Adrenal gland (tissue), 12 donors: ENCODE data around the gene ZBTB7C. TPM values are rescaled to one million over a fixed set of nuclear protein-coding genes. Genes with fewer than 3 reads are reported as not detected.

Experiments used
- DNase-seq, 7 donors: peaks; one replicate each; pipeline ENCODE4 v3.0.0-alpha.2; 2019 to 2020
- H3K27ac ChIP-seq, 5 donors: fragments of 200-600 bp; sonication (generic) in 4 of 5; 1 replicate in 3 of 5; 2 replicates in 2 of 5; pipeline versions ENCODE4 v1.5.1 to v1.8.0; 2016 to 2020; ENCODE audit warnings: mild to moderate bottlenecking in 1 of 5
- H3K27me3 ChIP-seq: fragments of 200-600 bp; 2 replicates; pipeline ENCODE4 v1.8.0; 2021
- H3K36me3 ChIP-seq, 2 donors: fragments of 200-600 bp; replicated peaks in 1 of 2; 1 replicate in 1 of 2; 2 replicates in 1 of 2; pipeline versions ENCODE4 v1.5.1 to v1.8.0; 2018 to 2022
- H3K4me1 ChIP-seq, 2 donors: fragments of 200-600 bp; replicated peaks in 1 of 2; 1 replicate in 1 of 2; 2 replicates in 1 of 2; pipeline versions ENCODE4 v1.5.1 to v1.8.0; 2018 to 2021
- H3K4me3 ChIP-seq, 4 donors: fragments of 200-600 bp; sonication (generic) in 3 of 4; one replicate each; pipeline ENCODE4 v1.5.1; 2016 to 2018
- H3K9me3 ChIP-seq, 3 donors: fragments of 200-600 bp; sonication (generic) in 1 of 3; replicated peaks in 1 of 3; 1 replicate in 2 of 3; 2 replicates in 1 of 3; pipeline versions ENCODE4 v1.5.1 to v1.8.0; 2016 to 2021
- POLR2A ChIP-seq, 2 donors: fragments of 450-650 bp; IDR thresholded peaks; one replicate each; pipeline ENCODE4 v1.6.1; 2017; ENCODE audit warnings: antibody characterized with exemption in 2 of 2, mild to moderate bottlenecking in 2 of 2, moderate library complexity in 1 of 2
- WGBS, 4 donors: extraction: QIAGEN DNeasy Blood & Tissue Kit in 2 of 4; methylation state at CpG; one replicate each; pipeline versions ENCODE4 v1.1.5 to v1.1.7; 2013 to 2017; 5-methylcytosine and 5-hydroxymethylcytosine counted together
- intact Hi-C, 2 donors: fragments of 100-400 bp; cut with DNase I; formaldehyde crosslinking; loops; one replicate each; pipeline versions ENCODE4 v1.14.1 to v1.15.0; 2022 to 2023
- polyA plus RNA-seq, 3 donors: library from polyadenylated mRNA; stranded (reverse); fragments of 200-250 nt in 2 of 3; fragments of 350-450 nt in 1 of 3; fragmentation: Illumina TruSeq in 1 of 3; extraction: RNeasy Lipid Tissue Mini Kit (QIAGEN cat#74804) in 1 of 3; gene quantifications; one replicate each; pipeline ENCODE4 v1.2.3, GENCODE V29; 2013 to 2014
- total RNA-seq, 9 donors: library from RNA; depleted of rRNA in 4 of 9; stranded (reverse); fragments of >200 nt in 4 of 9; fragments of 120-200 nt in 1 of 9; fragmentation: NEBNext Ultra II Directional in 1 of 9; extraction: Animal tissue kit (Norgen Biotek cat#: 25700) in 1 of 9; gene quantifications; one replicate each; pipeline versions ENCODE4 v1.1.0 to v1.2.4, GENCODE V29; 2013 to 2023
- TF ChIP-seq, protein P1 (sequence below), 6 experiments: fragments of 450-650 bp in 4 of 6; fragments of 200-600 bp in 2 of 6; sonication (generic) in 1 of 6; IDR thresholded peaks; 1 replicate in 5 of 6; 2 replicates in 1 of 6; pipeline versions ENCODE4 v1.5.1 to v1.8.0; 2016 to 2021; ENCODE audit warnings: antibody characterized with exemption in 6 of 6, mild to moderate bottlenecking in 2 of 6, moderate library complexity in 1 of 6
- donor health status: healthy with polysubstance abuse.
- donor health status: Bipolar disorder and iron deficiency.
- donor health status: DM: yes; HTN: yes; CAD: no.
- donor health status: DM: no; HTN: no; CAD: no.
- donor health status: DM: no; HTN: no; CAD: no.
- donor health status: DM: yes; HTN: yes; CAD: no.

ZBTB7C gene
- total and polyA plus RNA-seq, 12 donors: 5.2 to 42.8 (median 26.8) TPM

DNA sequence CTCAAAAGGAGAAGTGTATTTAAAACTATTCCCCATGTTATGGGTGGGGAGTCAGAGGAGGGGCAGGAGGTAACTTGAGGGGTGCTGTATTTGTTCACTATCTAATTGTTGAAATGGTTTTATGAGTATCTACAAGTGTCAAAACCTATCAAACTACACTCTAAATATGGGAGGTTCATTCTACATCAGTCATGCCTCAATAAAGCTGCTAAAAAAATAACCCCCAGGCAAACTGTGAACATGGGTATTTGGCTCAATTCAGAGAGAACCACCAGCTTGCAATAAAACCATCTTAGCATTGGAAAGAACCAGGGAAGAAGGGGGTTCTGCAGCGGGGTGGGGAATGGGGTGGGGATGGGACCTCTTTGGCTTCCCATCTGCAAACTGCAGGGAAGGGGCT is 302.7 kb downstream of the ZBTB7C start:
- intact Hi-C loops: no loop called here
- Histone ChIP-seq H3K9me3 (no peaks in the 10 kb centered on the region), H3K36me3 (no peaks in the 10 kb centered on the region), H3K4me3 (no peak overlapping the region), H3K4me1 (peaks cover 6 to 9% of the 10 kb centered on the region in 2 donors), H3K27me3 (no peaks in the 10 kb centered on the region), H3K27ac (no peak overlapping the region)
- no peak for DNase-seq
- 79 to 94% (median 82%) methylated on average over 1 of the region's 1 CpG for WGBS, 4 donors
- no peak for TF ChIP-seq POLR2A (IDR thresholded peaks at IDR 0.05)
- TF ChIP-seq, protein P1, sequence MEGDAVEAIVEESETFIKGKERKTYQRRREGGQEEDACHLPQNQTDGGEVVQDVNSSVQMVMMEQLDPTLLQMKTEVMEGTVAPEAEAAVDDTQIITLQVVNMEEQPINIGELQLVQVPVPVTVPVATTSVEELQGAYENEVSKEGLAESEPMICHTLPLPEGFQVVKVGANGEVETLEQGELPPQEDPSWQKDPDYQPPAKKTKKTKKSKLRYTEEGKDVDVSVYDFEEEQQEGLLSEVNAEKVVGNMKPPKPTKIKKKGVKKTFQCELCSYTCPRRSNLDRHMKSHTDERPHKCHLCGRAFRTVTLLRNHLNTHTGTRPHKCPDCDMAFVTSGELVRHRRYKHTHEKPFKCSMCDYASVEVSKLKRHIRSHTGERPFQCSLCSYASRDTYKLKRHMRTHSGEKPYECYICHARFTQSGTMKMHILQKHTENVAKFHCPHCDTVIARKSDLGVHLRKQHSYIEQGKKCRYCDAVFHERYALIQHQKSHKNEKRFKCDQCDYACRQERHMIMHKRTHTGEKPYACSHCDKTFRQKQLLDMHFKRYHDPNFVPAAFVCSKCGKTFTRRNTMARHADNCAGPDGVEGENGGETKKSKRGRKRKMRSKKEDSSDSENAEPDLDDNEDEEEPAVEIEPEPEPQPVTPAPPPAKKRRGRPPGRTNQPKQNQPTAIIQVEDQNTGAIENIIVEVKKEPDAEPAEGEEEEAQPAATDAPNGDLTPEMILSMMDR (IDR thresholded peaks at IDR 0.05): no peak

DNA sequence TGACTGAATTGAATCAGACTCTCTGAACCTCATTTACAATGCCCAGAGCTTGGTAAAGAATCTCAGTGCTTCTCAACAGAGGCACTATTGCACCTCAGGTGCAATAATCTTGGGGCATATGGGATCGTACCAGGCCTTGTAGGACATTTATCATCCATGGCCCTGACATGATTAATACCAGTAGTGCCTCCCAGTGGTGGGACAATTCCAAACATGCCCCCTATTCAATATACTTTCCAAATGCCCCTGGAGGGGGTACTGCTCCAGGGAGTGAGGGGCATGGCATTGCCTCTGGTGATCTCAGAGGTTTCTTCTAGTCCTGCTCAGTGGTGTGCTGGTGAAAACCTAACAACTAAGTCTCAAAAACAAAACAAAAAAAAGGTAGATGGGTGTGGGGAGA is 303.9 kb downstream of the ZBTB7C start:
- Histone ChIP-seq H3K27ac (no peak overlapping the region), H3K4me3 (no peak overlapping the region), H3K36me3 (no peaks in the 10 kb centered on the region), H3K9me3 (no peaks in the 10 kb centered on the region), H3K4me1 (peaks cover 6 to 9% of the 10 kb centered on the region in 2 donors), H3K27me3 (no peaks in the 10 kb centered on the region)
- no peak for TF ChIP-seq POLR2A (IDR thresholded peaks at IDR 0.05)
- TF ChIP-seq, protein P1 (IDR thresholded peaks at IDR 0.05): no peak
- 60 to 84% (median 69%) methylated on average over 1 of the region's 1 CpG for WGBS, 4 donors
- no peak for DNase-seq
- intact Hi-C loops: no loop called here

DNA sequence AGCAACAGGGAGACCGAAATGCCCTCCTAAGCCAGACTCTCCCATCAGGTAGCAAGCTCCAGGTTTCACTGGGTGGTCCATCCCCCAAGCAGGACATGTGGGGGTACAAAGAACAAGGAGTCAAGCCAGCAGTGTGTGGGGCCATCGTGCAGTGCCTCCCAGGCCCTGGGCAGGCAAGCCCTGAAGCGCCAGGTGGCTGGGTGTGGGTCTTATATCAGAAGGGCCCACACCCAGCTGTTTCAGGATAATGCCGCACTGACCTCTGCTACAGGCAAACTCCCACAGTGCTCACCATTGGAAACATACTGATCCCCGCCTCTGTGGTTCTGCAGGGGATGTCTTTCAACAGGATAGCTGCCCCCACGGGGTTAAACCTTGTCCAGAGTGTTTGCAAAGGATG is 304.5 kb downstream of the ZBTB7C start:
- Histone ChIP-seq H3K27me3 (no peaks in the 10 kb centered on the region), H3K27ac (no peak overlapping the region), H3K4me3 (no peak overlapping the region), H3K36me3 (no peaks in the 10 kb centered on the region), H3K9me3 (no peaks in the 10 kb centered on the region), H3K4me1 (peaks cover 6 to 9% of the 10 kb centered on the region in 2 donors)
- DNase-seq: no peak
- intact Hi-C loops: no loop called here
- TF ChIP-seq POLR2A (IDR thresholded peaks at IDR 0.05): no peak
- TF ChIP-seq, protein P1 (IDR thresholded peaks at IDR 0.05): no peak
- 76 to 81% (median 79%) methylated on average over 2 to 6 of the region's 6 CpGs for WGBS, 4 donors

DNA sequence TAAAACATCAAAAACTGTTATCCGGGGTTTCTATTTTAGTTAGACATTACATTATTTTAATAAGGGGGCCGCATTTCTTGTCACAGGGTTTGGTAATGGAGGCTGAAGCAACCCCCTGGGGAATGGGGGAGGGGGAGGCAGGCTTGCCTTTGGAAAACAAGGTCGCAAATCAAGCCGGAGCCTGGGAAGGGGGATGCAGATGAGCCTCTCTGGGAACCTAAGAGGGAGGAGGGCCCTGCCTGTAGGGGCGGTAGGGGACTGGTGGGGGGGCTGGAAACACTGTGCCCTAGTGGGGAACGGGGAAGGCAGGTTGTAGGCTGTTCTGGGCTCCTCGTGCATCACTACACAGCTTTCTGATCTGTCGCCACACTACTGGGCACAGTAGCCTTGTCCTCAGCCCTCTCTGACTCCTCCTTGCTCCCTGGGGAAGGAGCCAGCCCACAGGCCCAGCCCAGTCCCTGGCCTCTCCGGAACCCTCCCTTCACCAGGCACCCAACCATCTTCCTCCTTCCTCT is 308.5 kb downstream of the ZBTB7C start:
- WGBS, 4 donors: 63 to 83% (median 74%) methylated on average over 5 to 9 of the region's 9 CpGs
- Histone ChIP-seq H3K9me3 (no peaks in the 10 kb centered on the region), H3K4me3 (no peak overlapping the region), H3K27ac (no peak overlapping the region), H3K27me3 (no peaks in the 10 kb centered on the region), H3K4me1 (no peaks in the 10 kb centered on the region), H3K36me3 (no peaks in the 10 kb centered on the region)
- TF ChIP-seq, protein P1 (IDR thresholded peaks at IDR 0.05): no peak
- TF ChIP-seq POLR2A (IDR thresholded peaks at IDR 0.05): no peak
- DNase-seq: no peak
- intact Hi-C loops: no loop called here
